ENCODE data around the gene NISCH.

DNA sequence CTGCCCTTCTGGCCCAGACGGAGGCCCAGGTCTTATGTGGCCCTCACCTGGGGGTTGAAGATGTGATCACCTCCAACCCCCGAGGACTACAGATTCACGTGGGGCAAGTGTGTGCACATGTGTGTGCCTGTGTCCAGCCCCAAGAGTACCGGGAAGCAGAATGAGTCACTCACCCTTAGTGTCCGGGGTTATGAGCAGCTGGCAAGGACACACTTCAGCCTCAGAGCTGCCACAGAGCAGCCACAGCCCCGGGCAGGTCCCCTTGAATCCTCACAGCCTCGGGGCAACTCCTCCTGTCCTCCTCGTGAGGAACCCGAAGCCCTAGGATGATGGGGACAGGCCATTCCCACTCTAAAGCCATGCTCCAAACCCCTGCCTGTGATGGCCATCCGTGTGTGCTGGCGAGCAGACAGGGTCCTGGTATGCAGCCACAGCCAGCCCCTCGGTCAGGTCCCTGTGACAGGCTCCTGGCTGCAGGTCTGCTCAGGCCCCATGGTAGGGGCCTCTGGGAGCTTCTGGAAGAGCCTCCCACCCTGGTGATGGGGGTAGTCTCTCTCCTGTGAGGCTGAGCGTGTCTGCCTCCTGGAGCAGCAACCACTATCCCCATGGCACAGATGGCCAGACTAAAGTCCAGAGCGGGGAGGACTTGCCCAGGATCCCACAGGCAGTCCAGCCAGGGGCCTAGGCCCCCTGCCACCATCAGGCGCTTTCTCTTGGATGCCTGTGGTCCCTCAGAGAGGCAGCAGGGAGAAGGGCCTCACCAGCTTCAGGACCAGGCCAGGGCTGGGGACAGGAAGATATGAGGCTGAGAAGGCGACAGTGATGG lies 40.6 kb downstream of the NISCH start:
- TF ChIP-seq POLR2A (IDR thresholded peaks at IDR 0.05; ENCODE audit: control extremely low read depth in 1 of 2, low read depth in 2 of 2, low read length in 2 of 2), result no peak
- TF ChIP-seq FOSL1 (IDR thresholded peaks at IDR 0.05; ENCODE audit: insufficient read depth, low read depth, low read length), result no peak
- TF ChIP-seq RBBP5 (IDR thresholded peaks at IDR 0.05; ENCODE audit: borderline replicate concordance, low read depth, low read length), result no peak
- TF ChIP-seq EZH2 (IDR thresholded peaks at IDR 0.05; ENCODE audit: low read depth, low read length, severe bottlenecking), result no peak
- no peak for TF ChIP-seq JUND (IDR thresholded peaks at IDR 0.05; ENCODE audit: low read length)
- TF ChIP-seq ASH2L (IDR thresholded peaks at IDR 0.05; ENCODE audit: low read length), result no peak
- TF ChIP-seq EGR1 (IDR thresholded peaks at IDR 0.05; ENCODE audit: borderline replicate concordance, low read depth, low read length), result no peak
- TF ChIP-seq TEAD4 (IDR thresholded peaks at IDR 0.05; ENCODE audit: low read depth, low read length), result no peak
- no peak for TF ChIP-seq CHD1 (IDR thresholded peaks at IDR 0.05; ENCODE audit: low read depth, low read length)
- TF ChIP-seq CEBPB (IDR thresholded peaks at IDR 0.05; ENCODE audit: low read depth, low read length), result no peak
- no peak for TF ChIP-seq TAF1 (IDR thresholded peaks at IDR 0.05; ENCODE audit: low read depth, low read length)
- TF ChIP-seq, protein P1, sequence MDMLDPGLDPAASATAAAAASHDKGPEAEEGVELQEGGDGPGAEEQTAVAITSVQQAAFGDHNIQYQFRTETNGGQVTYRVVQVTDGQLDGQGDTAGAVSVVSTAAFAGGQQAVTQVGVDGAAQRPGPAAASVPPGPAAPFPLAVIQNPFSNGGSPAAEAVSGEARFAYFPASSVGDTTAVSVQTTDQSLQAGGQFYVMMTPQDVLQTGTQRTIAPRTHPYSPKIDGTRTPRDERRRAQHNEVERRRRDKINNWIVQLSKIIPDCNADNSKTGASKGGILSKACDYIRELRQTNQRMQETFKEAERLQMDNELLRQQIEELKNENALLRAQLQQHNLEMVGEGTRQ (IDR thresholded peaks at IDR 0.05; ENCODE audit: low read length), result no peak

All from H1 (cell line).